Stimulated activated CD8-positive, alpha-beta memory T cell treated with anti-CD3 and anti-CD28 coated beads, Interleukin-12 subunit alpha, Interleukin-12 subunit beta, amount 100 ng/mL, for 4 hours (primary cell): Measurements from ENCODE around the gene ARHGEF19.
"Not testable (repeated sequence)": the region's sequence is repeated elsewhere in the genome, so short reads cannot be mapped to it uniquely, and the experiment has no call there.

ENCODE experiments used
- DNase-seq: peaks from one replicate; pipeline ENCODE4 v3.0.0-alpha.2; 2020; ENCODE audit warnings: low read depth

Gene ARHGEF19

GRCh38 chr1:16221499-16221898 lies 9.0 kb upstream of the ARHGEF19 start:
- DNase-seq, result no peak

- no peak for DNase-seq
Observed at GRCh38 chr1:16219968-16220500, 7.6 kb upstream of the ARHGEF19 start.

- no peak for DNase-seq
Observed at GRCh38 chr1:16218674-16219071, 6.2 kb upstream of the ARHGEF19 start.

GRCh38 chr1:16218014-16218673 lies 5.7 kb upstream of the ARHGEF19 start:
- DNase-seq, result no peak

- peak; percentile 80 for DNase-seq
Observed at GRCh38 chr1:16217061-16217785, 4.8 kb upstream of the ARHGEF19 start.

GRCh38 chr1:16215882-16216753 lies 3.7 kb upstream of the ARHGEF19 start:
- no peak for DNase-seq

- DNase-seq, result not testable (repeated sequence)
Observed at GRCh38 chr1:16215240-16215639, 2.8 kb upstream of the ARHGEF19 start.

- DNase-seq, result not testable (repeated sequence)
Observed at GRCh38 chr1:16213544-16213943, 1.1 kb upstream of the ARHGEF19 start.

GRCh38 chr1:16213013-16213412 lies 561 bp upstream of the ARHGEF19 start:
- DNase-seq, result no peak

GRCh38 chr1:16211824-16212223 lies 628 bp downstream of the ARHGEF19 start:
- no peak for DNase-seq

- no peak for DNase-seq
Observed at GRCh38 chr1:16210581-16210980, 1.9 kb downstream of the ARHGEF19 start.

GRCh38 chr1:16209847-16210407 lies 2.5 kb downstream of the ARHGEF19 start:
- no peak for DNase-seq

GRCh38 chr1:16209132-16209846 lies 3.2 kb downstream of the ARHGEF19 start:
- no peak for DNase-seq

GRCh38 chr1:16208270-16208987 lies 4.0 kb downstream of the ARHGEF19 start:
- no peak for DNase-seq

- DNase-seq, result no peak
Observed at GRCh38 chr1:16207318-16208269, 4.9 kb downstream of the ARHGEF19 start.

- peak; percentile 83 for DNase-seq
Observed at GRCh38 chr1:16206547-16207317, 5.7 kb downstream of the ARHGEF19 start.

- DNase-seq, result no peak
Observed at GRCh38 chr1:16205891-16206546, 6.4 kb downstream of the ARHGEF19 start.

- no peak for DNase-seq
Observed at GRCh38 chr1:16205334-16205671, 7.1 kb downstream of the ARHGEF19 start.
